HG03457 (cell line): ENCODE results near the gene TRPV4.

Source experiments
- ATAC-seq: cut with Tn5 transposase; IDR thresholded peaks from one replicate; pipeline ENCODE4 v1.9.1; 2021; ENCODE audit warnings: moderate number of reproducible peaks; ENCODE audit not compliant: unreplicated experiment

TRPV4 gene

DNA sequence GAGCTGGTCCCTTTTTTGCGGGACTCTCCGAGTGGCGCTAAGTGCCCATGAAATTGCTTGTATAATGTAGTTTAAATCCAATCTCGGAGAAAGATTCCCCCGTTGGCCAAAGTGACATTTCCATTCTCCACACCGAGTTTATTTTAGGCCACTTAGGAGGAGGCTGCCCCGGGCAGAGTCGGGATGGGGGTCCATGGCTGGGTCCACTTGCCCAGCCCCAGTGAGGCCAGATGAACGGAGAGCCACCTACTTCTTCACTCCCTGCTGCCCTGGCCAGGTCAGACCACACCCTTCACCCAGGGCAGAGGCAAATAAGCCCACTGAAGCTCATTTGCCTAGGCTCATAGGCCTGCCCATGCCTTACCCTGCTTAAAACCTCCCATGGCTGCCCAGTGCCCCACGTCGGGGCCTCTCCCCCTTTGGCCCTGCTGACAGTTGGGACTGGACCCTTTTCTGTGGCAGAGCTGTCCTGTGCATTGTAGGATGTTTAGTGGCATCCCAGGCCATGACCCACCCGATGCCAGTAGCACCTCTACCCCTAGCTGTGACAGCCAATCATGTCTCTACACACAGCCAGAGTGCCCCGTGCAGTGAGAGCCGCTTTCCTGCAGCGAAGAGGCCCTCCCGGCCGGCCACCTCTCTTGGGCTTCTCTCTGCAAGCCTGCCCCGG lies 68.3 kb downstream of the TRPV4 start:
- no peak for ATAC-seq

DNA sequence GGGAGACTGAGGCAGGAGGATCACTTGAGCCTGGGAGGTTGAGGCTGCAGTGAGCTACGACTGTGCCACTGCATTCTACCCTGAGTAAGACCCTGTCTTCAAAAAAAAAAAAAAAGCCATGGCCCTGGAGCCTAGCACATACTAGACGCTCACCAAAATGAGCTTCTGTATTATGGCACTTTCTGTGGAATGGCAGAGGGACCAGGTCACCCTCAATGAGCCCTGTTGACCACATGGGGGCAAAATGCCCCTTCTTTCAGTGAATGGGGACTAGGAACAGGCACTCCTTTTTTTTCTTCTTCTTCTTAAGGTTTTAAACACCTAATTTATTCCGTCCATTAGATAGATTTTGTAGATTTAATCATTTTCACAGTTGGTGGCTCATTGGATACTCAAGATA lies 69.1 kb downstream of the TRPV4 start:
- ATAC-seq, result no peak

DNA sequence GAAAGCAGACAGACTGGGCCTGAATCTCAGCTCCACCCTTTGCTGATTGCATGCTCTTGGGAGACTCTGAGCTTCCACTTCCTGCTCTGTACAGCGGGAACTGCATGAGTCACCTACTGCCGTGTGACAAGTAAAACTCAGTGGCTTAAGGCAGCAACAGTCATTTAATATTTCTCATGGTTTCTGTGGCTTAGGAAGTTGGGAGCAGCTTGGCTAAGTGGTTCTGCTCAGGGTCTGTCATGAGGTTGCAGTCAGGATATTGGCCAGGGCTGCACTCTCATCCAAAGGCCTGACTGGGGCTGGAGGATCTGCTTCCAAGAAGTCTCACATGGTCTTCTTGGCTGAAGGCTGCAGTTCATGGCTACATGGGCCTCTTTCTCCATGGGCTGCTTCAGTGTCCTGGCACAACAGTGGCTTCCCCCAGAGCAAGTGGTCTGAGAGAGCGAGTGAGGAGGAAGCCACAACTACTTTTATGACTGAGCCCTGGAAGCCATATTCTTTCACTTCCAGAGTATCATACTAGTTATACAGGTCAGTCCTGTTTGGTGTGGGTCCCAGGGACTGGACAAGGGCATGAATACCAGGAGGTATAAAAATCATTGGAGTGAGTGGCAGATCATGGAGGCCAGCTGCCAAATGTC lies 69.9 kb downstream of the TRPV4 start:
- ATAC-seq, result no peak

DNA sequence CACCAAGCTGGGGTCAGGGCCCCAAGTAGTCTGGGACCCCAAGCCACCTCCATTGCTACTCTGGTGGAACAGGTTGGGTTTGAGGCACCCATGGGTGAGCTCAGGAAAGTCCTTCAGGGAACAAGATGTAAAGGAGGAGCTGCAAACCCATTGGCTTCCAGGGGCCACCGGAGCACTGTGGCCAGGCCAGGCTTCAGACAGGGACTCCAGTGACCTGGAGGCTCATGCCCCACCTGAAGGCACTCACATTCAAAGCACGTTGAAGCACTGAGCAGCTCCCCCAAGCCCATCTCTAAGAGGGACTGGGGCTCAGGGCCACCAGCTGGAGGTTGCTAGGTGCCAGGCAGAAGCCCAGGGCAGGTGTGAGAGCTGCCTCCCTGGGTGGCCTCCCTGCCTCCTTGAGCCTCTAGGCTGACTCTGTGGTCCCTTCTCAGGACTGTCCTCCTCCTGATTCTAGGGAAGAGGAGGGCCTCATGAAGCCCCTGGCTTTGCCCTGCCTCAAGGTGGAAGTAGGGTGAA lies 70.5 kb downstream of the TRPV4 start:
- no peak for ATAC-seq

DNA sequence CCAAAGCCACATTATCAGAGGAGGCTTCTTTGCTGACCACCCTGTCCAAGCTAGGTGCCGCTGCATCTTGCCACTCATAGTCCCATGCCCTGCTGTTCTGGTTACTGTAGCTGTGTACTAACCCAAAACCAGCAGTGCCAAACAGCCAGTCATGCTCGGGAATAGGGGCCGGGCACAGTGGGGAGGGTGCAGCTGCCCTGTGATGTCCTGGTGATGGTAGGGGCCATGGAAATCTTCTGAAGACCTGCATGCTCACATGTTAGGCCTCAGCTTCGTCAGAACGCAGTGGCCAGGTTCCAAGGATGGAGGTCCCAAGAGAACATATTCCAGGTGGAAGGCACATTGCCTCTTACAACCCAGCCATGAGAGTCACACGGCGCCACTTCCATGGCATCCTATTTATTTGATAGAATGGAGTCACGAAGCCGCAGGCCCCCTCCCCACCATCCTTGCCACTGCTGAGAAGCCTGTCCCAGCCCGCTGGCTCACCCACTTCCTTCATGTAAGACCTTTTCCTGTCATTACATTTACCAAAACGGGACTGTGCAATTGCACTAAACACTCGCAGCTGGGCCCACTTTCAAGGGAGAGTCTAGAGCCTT lies 71.0 kb downstream of the TRPV4 start:
- ATAC-seq, result no peak

DNA sequence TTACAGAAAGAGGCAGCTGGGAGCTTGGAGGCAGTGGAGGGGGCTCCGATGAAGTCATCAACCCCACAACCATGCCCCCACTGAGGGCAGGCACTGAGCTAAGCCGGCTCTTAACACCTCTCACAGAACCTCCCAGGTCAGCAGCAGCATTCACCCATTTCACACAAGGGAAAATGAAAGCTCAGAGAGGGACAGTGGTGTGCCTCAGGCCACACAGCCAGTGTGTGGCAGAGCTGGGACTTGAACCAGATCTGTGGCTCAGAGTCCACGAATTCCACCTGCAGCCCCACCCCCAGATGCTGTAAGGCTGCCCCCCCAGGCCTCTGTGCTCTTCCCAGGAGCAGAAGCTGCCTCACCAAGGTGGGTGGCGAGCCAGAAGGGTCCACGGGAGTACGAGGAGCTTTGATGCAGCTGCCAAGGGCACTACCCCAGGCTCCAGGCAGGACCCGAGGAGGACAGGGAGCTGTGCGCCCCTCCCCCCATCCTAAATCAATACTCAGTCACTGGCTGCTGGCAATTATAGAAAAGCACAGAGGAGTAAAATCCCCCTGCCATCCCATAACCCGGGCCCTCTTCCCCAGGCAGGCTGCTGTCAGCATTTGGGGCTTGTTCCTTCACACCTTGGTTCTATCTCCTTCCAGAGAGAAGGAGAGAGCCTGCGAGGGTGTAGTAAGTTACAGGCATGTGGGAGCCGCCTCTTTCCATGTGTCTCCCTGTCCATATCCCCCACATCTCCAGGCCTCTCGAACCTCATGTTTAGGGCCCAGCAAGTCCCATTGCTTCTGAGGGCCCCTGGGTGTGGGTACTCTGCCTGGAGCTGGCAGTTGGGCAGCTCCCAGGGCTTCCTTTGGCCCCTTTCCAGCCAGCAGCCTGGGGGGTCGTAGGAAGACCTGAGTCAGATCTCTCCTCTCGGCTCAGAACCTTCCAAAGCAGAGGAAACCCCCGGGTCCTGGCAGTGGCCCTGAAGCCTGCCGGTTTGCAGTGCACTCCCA lies 72.0 kb downstream of the TRPV4 start:
- no peak for ATAC-seq

DNA sequence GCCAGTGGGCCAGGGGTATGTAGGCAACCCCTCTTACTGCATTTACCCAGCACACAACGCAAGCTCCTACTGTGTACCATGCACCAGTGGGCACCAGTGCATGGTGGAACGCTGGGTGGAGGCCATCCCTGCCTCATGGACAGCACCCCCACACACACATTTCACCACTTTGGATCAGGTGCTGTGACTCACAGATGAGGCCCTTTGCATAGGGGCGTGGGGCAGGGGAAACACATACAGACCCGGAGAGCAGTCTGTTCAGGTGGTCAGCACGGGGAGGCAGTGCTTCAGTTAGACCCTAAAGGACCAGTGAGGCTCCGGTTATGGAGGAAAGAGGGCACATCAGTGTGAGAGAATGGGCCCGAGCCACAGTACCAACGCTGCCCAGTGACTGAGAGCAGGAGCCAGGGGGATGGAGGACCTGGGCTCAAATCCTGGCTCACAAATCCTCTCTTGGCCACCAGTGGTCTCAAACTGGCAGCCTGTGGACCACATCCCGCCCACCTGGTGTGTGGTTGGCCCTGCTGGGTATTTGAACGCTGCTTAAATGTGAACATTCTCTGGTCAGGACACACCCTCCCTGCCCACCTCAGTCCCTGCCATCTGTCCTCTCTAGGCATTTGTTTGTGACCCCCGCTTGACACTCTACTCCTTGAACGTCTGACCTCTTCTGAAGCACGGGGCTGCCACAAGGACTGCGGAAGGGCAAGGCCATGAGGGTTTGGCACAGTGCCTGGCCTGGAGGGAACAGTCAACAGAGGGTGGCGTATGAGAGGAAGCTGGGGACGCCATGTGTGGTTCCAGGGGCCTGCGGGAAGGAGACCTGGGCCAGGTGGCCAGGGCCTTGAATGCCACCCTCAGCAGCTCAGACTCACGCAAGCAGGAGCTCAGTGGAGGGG lies 72.9 kb downstream of the TRPV4 start:
- ATAC-seq, result no peak

DNA sequence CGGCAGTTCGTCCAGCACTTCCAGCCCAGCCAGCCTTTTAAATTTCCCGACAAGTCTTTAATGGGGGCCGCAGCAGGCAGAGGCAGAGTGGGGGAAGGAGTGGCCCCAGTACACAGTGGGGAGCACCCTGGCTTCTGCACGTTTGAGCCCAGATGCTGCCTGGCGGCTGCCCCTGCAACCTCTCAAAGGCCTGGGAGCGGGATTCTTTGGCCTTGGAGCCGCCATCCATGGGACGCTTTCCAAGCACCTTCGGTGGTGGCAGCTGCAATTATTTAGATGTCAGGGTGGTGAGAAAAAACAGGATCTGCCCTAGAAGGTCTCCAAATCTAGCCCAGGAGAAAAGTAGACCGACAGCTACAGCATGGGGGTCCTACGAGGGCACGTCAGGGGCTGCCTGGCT lies 73.6 kb downstream of the TRPV4 start:
- ATAC-seq, result no peak

DNA sequence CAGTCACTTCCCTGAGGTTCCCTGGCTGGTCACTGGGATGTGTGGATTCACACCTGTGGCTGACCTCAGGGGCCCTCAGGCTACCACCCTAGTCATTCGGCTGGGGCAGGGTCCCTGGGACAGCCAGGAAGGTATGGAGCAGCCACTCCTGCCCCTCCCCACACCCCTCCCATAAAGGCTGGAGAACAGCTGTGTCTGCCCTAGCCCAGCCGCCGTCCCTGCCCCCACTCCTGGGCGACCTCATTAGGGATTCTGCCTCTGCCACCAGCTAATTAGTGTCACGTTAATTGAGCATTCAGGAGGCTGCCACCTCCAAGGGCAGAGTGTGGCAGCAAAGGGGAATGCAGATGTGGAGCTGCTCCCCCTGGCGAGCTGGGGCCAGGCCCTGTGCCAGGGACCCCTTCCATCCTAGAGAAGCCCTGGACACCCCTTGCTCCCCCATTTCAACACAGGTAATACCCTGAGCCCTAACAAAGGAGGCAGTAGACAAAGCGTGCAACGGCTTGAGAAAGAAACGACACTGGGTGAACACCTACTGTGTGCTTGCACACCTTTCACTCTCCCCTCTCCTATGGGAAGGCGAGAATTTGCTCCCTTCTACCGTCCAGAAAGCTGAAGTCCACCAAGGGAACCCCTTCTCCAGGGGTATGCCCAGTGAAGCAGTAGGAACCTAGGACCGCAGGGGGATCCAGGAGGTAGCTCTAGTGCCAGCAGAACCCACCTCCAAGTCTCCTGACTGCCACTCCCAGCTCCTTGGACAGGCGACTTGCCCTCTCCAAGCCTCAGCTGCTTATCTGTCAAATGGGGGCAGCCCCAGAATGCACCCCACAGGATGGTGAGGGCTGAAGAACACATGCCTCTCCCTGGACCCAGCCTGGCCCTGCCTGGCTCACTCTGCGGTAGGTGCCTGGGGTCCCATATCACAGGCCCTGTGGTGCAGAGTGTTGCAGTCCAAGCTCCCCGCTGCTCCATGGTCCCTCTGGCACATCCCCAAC lies 74.5 kb downstream of the TRPV4 start:
- ATAC-seq, result no peak

DNA sequence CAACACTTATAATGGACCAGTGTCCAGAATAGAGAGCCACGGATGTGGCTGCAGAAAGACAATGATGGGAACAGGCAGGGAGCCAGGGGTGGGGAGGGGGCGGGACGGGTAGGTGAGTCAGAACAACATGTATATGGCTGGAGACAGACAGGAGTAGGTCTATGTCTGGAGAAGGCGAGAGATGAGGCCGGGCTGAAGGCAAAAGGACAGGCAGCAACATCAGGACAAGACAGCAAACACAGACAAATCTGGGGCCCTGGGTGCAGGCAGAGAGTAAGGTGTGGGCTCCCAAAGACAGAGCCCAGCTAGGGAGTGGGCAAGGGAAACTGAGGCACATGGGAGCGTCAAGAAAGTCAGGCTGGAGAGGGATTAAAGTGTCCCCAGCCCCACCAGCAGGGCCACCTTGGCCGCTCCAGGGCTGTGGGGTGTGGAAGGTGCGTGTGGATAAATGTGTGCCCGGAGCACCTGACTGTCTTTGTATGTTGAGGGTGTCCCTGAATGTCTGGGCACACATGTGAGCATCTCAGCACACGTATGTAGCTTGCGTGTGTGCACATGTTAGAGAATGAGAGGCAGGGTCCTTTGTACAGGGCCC lies 75.4 kb downstream of the TRPV4 start:
- no peak for ATAC-seq

DNA sequence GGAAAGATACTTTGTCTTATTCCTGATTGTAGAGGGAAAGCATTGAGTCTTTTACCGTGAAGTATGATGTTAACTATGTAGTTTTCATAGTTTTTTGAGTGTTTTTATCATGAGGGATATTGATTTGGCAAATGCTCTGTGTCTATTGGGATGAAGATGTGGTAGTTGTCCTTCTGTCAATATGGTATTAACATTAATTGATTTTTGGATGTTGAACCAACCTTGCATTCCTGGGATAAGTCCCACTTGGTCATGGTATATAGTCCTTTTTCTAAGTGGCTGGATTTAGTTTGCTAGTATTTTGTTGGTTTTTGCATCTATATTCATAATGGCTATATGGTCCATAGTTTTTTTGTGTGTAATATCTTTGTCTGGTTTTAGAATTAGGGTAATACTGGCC lies 76.7 kb downstream of the TRPV4 start:
- ATAC-seq, result no peak

DNA sequence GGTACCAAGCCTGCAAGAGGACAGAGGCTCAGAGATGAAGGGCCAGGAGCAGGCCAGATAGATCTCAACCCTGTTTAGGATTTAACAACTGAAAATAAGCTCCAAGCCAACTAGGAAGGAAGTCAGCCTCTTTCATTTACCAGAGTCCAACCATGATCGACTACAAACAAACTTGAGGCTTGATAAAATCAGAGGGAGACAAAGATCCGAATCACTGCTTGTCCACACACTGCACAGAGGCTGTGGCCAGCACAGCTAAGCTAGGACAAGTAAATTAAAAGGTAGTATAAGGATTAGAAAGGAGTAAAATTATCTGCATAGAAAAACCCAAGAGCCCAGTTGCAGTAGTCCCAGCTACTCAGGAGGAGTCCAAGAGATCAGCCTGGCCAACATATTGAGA lies 79.2 kb downstream of the TRPV4 start:
- no peak for ATAC-seq

DNA sequence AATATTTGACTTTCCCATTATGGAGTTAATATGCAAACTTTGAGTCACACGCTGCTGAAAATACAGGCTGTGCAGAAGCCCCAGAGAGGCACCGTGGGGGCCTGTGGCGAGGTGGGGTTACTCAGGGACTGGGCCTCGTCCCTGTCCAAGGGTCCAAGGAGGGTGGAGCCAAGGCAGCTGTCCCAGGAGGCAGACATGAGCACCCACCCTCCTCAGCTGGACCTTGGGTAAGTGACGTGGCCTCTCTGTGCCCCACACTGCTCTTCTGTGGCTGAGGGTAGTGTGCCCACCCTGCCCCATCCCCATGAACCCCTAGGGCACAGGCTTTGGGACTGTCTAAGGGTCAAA lies 80.2 kb downstream of the TRPV4 start:
- ATAC-seq, result no peak

DNA sequence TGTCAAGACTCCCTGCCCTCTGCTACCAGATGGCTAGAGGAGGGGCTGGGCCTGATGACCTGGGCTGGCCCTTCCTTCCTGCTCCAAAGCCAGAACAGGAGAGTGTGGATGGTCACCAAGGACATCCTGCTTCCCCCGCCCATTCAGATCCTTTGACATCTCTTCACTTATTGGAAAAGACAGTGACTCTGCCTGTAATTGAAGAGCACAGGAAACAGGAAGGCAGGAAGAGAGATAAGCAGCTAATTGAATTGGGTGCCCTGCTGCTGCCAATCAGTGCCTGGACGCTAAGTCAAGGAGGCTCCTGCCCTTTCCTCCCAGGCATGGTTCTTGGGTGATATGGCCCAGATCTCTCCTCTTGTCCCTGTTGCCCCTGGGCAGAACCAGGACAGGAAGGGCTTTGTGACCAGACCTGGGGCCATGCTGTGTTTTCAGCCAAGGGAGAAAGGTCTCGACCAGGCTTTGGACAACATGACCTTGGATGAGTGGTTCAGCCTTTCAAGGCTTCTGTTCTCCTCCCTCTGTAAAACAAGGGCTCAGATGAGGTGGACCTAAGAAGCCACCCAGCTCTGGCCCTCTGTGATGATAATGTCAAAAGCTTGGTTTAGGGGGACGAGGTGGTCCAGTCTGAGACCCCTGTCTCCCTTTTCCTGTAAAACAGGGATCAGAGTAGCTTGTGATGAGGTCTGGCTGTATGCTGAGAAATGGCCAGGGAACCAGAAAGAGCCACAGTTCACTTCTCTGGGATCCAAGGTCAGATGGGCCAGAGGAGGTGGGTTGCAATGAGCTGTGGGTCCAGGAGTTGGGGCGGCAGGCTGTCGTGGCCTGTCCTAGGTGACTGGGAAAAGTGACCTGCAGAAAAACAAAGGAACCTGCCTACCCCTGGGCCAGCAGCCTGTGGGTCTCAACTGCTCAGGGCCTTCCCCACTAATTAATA lies 80.8 kb downstream of the TRPV4 start:
- no peak for ATAC-seq

DNA sequence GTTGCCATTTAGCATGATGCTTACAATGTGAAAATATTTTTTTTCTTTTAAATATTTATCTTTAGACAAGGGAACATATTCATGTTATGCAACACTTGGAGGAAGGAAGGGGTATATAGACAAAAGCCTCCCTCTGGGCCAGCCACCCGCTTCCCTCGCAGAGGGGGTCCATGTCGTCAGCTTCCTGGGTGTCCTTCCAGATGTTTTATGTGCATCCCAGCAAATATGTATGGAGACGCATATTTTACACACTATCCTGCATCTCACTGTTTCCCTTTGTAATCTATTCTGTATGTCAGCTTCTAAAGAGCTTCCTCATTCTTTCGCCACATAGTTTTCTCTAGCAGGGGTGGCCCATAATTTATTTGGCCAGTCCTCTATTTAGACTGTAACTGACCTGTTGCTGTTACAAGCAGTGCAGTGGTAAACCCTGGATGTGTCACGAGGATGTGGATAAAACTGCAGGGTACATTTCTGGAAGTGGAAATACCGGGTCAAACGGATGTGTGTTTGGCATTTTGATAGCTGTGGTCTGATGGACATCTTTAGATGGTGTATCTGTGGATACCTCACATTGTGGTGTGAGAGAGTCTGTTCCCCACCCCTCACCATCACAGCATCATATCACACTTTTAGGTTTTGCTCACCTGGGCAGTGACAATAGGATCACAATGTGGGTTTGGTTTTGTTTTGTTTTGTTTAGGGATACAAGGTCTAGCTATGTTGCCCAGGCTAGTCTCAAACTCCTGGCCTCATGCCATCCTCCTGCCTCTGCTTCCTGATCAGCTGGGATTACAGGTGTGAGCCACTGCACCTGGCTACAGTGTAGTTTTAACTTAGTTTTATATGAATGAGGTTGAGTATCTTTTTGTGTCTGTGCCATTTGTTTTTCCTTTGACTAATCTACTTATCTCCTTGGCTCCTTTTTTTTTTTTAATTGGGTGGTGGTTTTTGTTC lies 87.9 kb downstream of the TRPV4 start:
- ATAC-seq, result no peak

DNA sequence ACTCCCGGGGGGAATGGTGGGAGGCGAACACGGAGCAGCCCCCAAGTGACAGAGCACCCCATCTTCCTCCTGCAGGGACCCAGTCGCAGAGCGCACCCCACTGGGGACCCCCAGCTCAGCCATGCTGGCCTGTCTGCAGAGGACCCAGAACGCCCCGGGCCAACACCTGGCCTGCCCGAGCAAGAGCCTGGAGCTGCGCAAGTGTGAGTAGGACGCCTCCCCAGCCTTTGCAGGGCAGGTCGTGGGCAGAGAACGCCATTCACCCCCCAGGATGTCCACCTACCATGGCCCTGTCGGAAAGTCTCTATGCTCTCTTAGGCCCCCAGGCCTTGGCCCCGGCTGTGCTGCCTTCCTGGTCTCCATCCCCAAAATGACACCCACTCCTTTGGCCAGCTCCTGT lies 89.2 kb downstream of the TRPV4 start:
- no peak for ATAC-seq
